Frontal cortex (tissue), 4 donors: ENCODE measurements around the gene DDA1. TPM values are rescaled to one million over a fixed set of nuclear protein-coding genes. Genes with fewer than 3 reads are reported as not detected.

Source experiments
- DNase-seq, 2 donors: peaks; one replicate each; pipeline ENCODE4 v3.0.0; 2012; ENCODE audit warnings: low spot score in 2 of 2
- FAIRE-seq: peaks from 2 replicates; lab custom pipeline; 2012; peaks lifted over from hg19 to GRCh38; lab: Jason Lieb, UNC
- total RNA-seq: library from RNA; depleted of rRNA; stranded (reverse); fragments of >200 nt; gene quantifications from one replicate; pipeline ENCODE4 v1.2.3, GENCODE V29; 2014
- donor health status: control.
- donor health status: control.
- donor health status: control.

Gene DDA1
- total RNA-seq, 1 donor from 2014 or later: 10.2 TPM

DNA sequence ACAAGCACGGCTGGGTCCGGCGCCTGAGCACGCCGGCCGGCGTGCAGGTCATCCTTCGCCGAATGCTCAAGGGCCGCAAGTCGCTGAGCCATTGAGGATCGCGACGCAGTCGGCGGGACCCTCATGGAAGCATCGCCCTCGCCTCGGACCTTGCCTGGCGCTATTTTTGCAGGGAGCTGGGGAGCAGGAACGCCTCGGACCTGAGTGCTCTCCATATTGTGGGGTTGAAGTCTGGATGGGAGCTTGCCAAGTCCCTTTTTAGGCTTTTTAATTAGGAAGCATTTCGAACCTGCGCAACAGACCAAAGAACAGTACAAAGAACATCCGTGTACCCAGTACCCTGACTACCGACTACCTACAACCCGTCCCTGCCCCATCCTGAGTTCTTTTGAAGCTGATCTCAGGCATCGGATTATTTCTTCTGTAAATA is 3.1 kb upstream of the DDA1 start:
- no peak for FAIRE-seq
- no peak for DNase-seq

DNA sequence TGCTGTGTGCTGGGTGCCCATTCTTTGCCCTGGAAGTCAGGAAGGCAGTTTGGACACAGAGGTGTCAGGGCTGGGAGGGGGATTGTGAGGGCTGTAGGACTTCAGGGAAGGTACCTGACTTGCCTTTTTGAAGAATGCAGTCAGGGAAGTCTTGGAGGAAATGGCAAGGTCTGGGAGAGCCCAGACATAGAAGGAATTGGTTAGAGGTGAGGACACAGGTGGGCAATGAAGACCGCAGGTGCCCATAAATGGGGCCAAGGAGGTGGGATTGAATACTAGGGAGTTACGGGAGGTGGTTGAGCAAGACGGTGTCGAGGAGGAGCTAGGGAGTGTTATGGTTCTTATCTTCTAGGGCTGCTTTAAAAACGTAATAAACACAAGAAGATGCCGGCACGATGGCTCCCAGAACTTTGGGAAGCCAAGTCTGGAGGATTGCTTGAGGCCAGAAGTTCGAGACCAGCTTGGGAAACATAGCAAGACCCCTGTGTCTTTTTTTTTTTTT is 1.4 kb upstream of the DDA1 start:
- FAIRE-seq (no peak), DNase-seq (no peak)

DNA sequence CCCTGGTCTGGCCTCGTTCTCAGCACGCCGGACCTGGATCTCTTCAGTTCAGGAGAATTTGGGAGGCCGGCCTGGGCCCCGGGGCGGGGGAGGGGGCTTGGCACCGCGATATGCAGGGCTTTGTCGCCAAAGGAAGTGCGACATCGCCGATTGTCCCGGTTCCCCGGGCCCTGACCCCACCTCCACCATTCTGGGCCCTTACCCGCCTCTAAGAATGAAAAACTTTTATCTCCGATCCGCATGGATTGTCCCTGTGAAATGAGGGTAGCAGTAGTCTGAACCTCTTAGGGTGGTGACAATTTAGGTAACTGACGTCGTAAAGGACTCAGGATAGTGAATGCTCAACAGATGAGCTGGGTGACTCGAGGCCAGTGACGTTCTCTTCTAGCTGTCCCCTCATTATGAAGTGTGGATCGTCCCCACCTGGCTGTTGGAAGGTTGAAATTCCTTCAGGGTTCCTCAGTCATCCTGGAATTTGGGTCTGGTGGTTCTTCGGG is 650 bp downstream of the DDA1 start:
- FAIRE-seq (no peak), DNase-seq (no peak)

DNA sequence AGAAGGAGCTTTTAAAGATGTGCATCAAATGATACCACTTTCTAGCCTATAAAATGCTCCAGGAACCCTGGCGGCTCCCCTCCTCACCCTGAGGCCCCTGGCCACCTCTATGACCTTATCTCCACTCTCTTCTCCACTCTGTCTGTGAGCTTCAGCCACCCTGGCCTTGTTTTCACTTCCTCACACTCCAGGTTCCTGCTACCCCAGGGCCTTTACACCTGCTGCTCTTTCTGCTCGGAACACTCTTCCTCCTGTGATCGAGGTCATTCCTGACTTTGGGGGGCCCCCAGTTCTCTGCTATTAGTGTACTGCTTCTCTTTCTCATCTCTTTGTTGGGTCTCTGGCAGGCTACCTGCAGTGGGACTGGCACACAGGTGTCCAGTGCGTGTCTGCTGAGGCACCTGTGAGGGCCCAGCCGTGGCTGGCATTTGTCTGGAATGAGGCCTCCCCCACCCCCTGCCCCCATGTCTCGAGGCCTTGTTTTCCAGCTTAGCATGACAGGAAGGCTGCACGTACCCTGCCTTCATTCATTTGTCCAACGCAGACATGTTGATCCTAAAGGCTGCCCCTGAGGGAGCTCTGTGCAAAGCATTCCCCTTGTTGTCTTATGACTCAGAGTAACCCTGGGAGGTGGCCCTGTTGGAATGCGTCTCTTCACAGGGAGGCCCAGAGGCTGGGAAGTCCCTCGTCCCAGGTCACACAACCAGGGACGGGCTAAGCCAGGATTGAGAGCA is 2.3 kb downstream of the DDA1 start:
- FAIRE-seq (no peak), DNase-seq (no peak)

DNA sequence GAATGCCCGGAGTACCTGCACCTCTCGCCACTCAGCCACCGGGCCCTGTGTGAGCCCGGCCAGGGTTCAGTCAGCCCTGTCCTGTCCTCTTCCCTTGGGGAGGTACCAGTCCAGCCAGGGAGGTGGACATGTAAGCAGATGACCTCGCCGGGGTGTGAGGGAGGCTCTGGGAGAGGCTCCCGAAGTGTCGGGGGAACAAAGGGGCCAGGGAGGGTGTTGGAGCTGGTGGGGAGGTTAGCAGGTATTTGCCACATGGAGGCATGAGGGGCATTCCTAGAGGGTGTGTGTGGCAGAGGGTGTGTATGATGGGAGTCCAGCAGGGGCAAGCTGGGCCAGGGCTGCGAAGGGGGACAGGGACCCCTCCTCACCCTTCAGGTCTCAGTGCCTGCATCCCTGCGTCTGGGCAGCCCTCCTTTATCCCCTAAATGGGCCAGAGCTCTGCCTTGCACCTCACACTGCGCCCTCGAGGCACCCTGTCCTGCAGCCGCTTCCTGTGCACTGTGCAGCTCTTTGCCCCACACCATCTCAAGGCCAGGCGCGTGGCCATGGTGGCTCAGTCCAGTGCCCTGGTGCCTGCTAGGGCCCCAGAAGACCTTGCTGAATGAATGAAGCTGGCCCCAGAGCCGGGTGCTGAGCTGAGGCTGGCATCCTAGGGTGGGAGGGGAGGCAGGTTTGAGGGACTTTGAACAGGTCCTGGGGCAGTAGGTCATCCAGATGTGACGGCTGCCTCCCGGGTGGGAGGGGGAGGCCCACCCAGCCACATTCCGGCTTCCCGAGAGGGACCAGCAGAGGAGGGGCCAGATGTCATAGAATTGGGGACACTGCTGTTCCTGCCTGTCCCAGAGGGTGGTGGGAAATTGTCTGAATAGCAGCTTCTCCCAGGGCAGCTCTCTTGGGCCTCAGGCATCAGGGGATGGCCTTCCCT is 3.1 kb downstream of the DDA1 start:
- DNase-seq (no peak), FAIRE-seq (no peak)

DNA sequence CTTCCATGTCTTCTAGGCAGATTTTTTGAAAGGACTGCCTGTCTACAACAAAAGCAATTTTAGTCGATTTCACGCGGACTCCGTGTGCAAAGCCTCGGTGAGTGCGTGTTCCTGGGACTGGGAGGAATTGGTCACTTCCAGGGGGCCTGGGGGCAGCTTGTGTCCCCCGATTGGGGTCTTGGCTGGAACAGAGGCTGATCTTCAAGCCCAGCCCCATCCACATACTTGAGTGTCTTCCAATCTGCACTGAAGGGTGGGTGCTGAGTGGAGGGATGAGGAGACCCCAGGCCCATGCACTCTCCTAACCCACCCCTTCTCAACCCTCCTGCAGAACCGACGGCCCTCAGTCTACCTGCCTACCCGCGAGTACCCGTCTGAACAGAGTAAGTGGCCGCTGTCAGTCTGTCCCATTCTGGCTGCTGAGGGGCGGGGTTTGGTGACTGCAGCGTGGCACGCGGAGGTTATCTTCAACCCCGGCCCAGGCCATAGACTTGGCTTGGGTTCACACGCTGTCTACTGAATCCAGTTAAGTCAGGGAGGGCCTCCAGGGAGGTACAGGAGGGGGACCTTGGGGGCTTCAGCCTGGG is 4.7 kb downstream of the DDA1 start:
- FAIRE-seq (no peak), DNase-seq (no peak)

DNA sequence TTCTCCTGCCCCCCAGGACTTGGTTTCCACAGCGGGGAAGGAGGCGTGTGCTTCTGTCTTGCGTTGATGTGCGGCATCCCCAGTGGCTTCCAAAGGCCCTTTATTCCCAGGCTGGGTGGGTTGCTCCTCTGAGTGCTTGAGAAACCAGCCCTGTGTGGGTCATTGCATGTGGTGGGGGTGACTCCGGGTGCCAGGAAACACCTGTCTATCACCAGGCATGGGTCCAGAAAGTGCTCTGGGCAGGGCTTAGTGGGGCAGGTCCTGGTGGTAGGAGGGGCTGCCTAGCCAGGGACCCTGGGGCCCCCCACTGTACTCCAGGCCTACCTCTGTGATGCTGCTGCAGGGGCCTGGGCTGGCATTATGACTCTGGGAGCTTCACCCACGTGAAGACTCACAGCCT is 9.6 kb downstream of the DDA1 start:
- no peak for FAIRE-seq
- no peak for DNase-seq

DNA sequence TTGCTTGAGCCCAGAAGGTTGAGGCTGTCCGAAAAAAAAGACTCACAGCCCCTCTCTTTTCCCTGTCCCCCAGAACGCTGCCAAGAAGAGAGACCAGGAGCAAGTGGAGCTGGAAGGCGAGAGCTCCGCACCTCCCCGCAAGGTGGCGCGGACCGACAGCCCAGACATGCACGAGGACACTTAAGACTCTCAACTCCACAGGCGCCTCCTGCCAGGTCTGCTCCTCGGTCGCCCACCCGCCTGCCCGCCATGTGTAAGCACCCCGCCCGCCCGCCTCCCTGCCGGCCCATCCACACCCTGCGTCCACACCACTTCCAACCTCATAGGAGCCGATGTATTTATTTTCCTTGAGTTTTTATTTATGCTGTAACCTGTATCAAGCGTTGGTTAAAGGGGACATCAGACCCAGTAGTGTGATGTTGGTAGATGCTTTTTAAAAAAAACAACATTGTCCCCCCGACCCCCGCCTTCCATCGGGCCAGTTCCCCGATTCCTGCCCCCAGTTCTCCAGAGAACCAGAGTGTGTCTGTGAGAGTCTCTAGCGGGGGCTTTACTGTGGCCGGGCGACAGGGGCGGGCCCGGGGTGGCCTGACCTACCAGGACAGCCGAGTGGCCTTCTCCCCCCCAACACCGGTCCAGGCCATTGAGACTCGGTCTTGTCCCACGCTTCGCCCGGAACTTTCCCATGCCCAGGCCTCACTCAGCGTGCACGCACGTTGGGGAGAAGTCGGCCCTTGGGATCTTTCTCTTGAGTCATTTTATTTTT is 10.3 kb downstream of the DDA1 start:
- no peak for FAIRE-seq
- DNase-seq: no peak

DNA sequence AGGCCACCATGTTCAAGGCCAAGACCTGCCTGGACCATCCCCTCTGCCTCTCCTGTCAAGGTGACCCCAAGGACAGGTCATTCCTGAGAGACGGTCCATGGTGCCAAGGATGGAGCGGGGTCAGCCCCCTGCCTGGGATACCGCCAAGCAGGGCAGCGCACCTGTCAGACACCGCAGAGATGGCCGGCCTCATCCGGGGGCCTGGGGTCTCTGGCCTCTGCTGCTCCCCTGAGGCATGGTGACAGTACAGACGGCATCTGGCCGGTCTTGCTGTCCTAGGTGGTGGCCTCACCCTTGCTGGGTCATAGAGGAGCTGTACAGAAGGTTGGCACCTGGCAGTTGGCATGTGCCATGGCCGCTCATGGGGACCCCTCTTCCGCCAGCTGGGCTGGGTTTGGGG is 11.1 kb downstream of the DDA1 start:
- FAIRE-seq: no peak
- no peak for DNase-seq

DNA sequence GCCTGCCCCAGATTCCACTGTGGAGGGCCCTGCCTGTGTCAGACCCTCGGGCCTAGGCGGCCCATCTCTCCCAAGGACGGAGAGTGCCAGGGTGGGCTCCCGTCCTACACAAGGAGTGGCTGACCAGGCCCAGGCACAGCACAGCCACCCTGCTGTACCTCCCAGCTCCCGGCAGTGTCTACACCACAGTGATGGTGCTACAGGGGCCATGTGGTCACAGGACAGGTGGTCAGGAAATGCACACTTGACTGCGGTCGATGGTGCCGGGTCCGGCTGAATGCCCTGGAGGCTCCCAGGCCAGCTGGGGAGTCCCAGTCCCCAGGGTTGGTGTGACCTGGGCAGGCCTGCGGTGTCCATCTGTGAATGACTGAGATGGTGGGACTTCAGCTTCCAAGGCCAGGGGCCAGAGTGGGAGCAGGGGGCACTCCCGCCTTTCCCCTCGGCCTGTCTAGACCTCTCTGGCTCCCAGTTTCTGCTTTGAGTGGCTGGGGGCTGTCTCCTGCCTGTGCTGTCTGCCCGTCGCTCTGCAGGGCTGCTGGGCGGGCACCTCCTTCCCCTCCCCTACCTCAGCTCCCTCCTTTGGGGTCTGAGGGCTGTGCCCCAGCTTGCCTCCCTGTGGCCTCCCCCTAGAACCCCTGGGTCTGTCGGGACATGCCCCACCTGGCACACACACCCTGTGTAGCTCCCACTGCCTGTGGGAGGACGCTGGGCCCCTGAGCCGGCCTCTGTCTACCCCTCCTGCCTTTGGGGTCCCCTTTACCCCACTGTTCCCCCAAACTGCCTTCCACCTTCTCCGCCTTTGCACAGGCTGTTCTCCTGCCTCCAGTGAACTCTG is 12.5 kb downstream of the DDA1 start:
- FAIRE-seq (no peak), DNase-seq (no peak)

DNA sequence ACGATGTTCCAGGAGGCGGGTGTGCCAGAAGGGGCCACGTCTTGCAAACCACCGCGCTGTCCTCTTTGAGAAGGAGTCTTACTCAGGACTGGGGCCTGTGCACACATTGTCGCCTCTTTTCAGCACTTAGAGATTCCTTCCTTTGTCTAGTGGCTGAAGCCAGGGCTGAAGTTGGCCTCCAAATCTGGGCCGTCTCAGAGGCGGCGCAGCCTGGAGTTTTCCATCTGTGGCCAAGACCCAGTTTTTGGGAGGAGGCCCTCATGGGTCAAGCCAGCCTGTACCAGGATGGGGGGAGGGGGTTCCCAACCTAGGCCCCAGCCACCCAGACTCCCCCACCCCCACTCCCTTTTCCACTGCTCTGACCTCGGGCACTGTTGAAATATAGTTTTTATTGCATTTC is 13.5 kb downstream of the DDA1 start:
- DNase-seq (peak in 1 of 2 donors; percentile 58), FAIRE-seq (no peak)

DNA sequence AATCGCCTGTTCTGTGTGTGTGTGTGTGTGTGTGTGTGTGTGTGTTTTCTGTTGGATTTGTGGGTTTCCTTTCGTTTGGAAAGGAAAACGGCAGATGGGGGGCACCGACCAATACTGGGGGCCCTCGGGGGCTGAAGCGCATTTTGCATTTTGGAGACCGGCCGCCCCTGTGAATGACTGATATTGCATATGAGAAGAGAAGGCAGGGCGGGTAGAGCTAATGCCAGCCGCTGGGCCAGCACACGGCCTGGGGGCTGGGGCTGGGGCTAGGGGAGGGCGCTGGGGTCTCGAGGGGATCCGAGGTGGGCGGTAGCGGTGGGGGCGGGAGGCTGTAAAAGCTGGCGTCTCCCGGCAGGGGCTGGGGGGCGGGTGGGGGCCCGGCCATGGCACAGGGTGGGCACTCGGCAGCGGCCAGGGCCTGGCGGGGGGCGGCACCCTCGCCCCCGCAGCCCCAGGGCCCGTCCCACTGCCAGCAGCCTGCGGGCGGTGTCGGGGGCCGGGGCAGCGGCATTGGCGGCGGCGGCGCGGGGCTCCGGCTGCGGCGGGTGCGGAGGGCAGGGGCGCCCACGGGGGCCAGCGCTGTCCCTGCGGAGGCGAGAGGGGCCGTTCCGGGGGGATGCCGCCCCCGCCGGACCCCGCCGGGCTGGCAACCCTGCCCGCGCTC is 14.1 kb downstream of the DDA1 start:
- DNase-seq (no peak), FAIRE-seq (no peak)

DNA sequence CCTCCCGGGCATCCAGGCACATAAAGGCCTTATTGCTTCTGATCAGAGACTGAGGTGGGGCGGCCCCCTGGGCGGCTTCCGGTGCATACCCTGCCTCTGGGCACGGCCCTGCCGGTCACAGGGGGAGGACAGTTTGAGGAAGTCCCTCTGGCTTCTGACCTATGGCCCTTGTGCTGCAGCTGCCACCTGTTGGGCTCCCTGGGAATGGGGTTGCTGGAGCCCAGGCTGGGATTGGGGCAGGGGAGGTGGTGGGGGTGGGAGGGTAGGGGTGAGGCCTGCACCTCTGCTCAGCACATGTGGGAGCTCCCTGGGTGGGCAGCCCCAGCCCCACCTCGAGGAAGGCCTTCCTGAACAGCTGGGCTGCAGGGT is 14.6 kb downstream of the DDA1 start:
- FAIRE-seq (no peak), DNase-seq (peak in 1 of 2 donors; percentile 46)

DNA sequence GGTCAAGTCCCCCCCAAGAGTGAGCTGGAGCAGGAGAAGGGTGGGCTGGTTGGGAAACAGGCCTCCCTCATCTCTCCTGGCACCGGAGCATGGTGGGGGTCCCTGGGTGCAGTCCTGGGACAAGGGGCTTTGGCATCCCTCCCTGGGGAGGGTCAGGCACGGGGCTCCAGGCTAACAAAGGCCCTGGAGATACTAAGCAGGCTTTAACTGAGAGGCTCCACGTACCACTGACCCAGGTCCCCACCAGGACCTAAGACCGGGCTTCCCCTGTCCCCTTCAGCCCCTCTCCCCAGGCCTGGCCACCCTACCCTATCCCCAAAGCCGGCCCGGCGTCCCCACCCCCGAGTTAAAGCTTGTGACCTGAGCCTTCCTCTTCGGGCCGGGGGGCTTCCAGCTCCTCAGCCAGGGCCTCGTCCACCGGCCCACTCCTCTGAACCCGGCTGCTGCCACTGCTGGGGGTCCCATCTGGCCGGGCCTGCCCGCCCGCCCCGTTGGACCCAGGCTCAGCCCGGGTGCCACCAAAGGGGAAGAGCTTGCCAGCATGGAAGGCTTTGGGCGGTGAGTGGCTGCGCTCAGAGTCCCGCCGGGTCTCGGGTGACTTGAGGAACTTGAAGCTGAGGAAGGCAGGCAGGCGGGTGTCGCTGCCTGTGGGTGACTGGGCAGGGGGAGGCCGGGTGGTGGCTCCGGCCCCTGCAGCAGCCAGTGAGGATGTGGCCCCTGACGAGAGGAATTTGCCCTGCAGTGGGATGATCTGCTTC is 15.2 kb downstream of the DDA1 start:
- no peak for DNase-seq
- no peak for FAIRE-seq

DNA sequence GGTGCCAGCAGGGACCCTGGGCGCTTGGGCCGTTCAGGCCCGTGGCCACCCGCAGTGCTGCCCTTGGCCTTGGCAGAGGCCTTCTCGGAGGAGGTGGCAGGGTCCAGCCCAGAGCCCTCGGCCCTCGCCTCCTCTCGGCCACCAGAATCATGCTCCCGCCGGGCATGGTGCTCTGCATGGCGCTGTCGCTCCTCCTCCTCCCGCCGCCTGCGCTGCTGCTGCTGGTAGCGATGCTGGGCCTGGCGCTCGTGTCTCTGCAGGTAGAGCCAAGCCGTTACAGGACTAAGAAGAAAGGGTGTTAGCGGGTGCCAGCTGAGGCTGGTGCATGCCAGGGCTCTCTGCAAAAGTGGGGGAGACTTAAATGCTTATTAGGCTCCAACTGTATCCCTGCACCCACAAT is 15.8 kb downstream of the DDA1 start:
- DNase-seq (no peak), FAIRE-seq (no peak)

DNA sequence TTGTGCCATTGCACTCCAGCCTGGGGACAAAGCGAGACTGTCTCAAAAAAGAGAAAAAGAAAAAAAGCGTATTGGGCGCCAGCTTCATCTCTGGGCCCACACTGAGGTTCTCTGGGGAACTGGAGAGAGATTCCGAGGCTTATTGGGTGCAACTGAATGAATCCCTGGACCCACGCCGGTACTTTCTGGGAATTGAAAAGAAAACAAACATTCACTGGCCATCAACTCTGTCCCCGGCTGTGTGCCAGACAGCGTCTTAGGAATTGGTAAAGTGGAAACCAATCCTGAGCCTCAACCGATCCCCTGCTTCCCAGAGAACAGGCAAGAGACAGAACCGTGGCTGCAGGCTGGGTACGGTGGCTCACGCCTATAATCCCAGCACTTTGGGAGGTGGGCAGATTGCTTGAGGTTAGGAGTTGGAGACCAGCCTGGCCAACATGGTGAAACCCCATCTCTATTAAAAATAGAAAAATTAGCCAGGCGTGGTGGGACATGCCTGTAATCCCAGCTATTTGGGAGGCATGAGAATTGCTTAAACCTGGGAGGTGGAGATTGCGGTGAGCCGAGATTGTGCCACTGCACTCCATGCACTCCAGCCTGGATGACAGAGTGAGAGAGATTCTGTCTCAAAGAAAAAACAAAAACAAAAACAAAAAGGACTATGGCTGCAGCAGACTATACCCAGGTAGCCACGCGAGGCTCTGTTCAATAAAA is 16.7 kb downstream of the DDA1 start:
- peak; percentile 72 to 74 for DNase-seq

DNA sequence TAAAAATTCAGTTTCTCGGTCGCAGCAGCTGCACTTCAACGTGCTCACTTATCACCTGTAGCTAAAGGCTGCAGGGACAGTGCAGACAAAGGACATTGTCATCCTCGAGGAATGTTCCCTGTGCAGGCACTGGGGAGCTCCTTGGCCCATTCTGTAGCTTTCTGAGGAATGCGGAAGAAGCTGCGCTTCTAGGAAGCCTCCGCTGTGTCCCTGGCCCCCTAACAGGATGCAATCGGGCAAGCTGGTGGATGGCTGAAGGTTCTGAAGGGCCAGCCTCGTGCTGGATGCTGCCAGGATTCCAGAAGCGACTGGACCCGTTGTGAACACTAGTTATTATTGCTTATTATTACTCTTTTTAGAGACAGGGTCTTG is 17.2 kb downstream of the DDA1 start:
- FAIRE-seq (no peak), DNase-seq (peak in 1 of 2 donors; percentile 47)

More for the DNA sequence above, 16.7 kb downstream of the DDA1 start:
- FAIRE-seq: no peak
